HepG2 (cell line): ENCODE measurements around the gene ZNF839. TPM values are rescaled to one million over a fixed set of nuclear protein-coding genes. Genes with fewer than 3 reads are reported as not detected.

ENCODE experiments used
- ATAC-seq: fragments of 200-7000 bp; cut with Tn5 transposase; 3 replicates; pipeline ENCODE4 v1.9.1; 2020; ENCODE audit warnings: mild to moderate bottlenecking, moderate library complexity
- BruUV-seq: library from RNA; stranded (reverse); fragments of 400-500 nt; replicated peaks from 2 replicates; lab custom pipeline; 2021; lab: Mats Ljungman, UMichigan
- CTCF ChIA-PET: fragments of 300-600 bp; formaldehyde crosslinking; extraction: SDS; loops from one replicate; lab custom pipeline; 2021; ENCODE audit warnings: low total read pairs, inconsistent platforms, low intra/inter-chr PET ratio; lab: Yijun Ruan, JAX
- POLR2A ChIA-PET: fragments of 350-600 bp; sonication (Branson Sonifier 250); formaldehyde crosslinking; loops from one replicate; lab custom pipeline; 2020; ENCODE audit warnings: antibody characterized with exemption, inconsistent platforms; lab: Yijun Ruan, JAX
- DNase-seq: peaks from one replicate; pipeline ENCODE4 v3.0.0-alpha.2; 2015; ENCODE audit warnings: low spot score
- FAIRE-seq: peaks from 3 replicates; lab custom pipeline; 2011; peaks lifted over from hg19 to GRCh38; lab: Jason Lieb, UNC
- H2AFZ ChIP-seq: one replicate; pipeline ENCODE4 v1.6.1; 2011; ENCODE audit warnings: low read length, inconsistent platforms
- H3K27ac ChIP-seq: fragments of 300-600 bp; 3 replicates; pipeline ENCODE4 v1.8.0; 2011; ENCODE audit warnings: mixed run types, mild to moderate bottlenecking, mixed read lengths, low read length, inconsistent platforms; ENCODE audit not compliant: insufficient read depth; ENCODE audit errors: extremely low read length
- H3K27me3 ChIP-seq, 2 experiments: fragments of 200-600 bp in 1 of 2; 2 replicates in 1 of 2; 3 replicates in 1 of 2; pipeline versions ENCODE4 v1.6.0 to v1.8.0; 2011; ENCODE audit warnings: low read length in 2 of 2, mild to moderate bottlenecking in 2 of 2, moderate library complexity in 2 of 2, inconsistent platforms in 1 of 2; ENCODE audit not compliant: insufficient read depth in 2 of 2, control insufficient read depth in 1 of 2
- H3K36me3 ChIP-seq, 2 experiments: fragments of 200-600 bp in 1 of 2; replicated peaks in 1 of 2; 2 replicates in 1 of 2; 3 replicates in 1 of 2; pipeline versions ENCODE4 v1.5.1 to v1.8.0; 2011; ENCODE audit warnings: low read length in 2 of 2, inconsistent platforms in 1 of 2; ENCODE audit not compliant: insufficient read depth in 2 of 2, control insufficient read depth in 1 of 2
- H3K4me1 ChIP-seq: 2 replicates; pipeline ENCODE4 v1.5.1; 2012; ENCODE audit warnings: low read length, inconsistent platforms; ENCODE audit not compliant: insufficient read depth
- H3K4me2 ChIP-seq: 2 replicates; pipeline ENCODE4 v1.6.0; 2011; ENCODE audit warnings: low read depth, low read length, inconsistent platforms
- H3K4me3 ChIP-seq, 3 experiments: fragments of 200-600 bp in 1 of 3; sonication (generic), shearing (Covaris generic) in 1 of 3; replicated peaks in 1 of 3; 2 replicates each; pipeline ENCODE4 v1.5.1; 2011 to 2016; ENCODE audit warnings: low read length in 3 of 3, inconsistent platforms in 2 of 3, low read depth in 2 of 3, mild to moderate bottlenecking in 2 of 3, control low read depth in 1 of 3, mixed read lengths in 1 of 3; ENCODE audit not compliant: insufficient read depth in 1 of 3
- H3K79me2 ChIP-seq: one replicate; pipeline ENCODE4 v1.6.1; 2011; ENCODE audit warnings: low read length, inconsistent platforms; ENCODE audit not compliant: insufficient read depth
- H3K9ac ChIP-seq: 2 replicates; pipeline ENCODE4 v1.6.0; 2011; ENCODE audit warnings: mild to moderate bottlenecking, low read depth, low read length, inconsistent platforms; ENCODE audit not compliant: insufficient read depth
- H3K9me3 ChIP-seq: 2 replicates; pipeline ENCODE4 v1.5.1; 2012; ENCODE audit warnings: mild to moderate bottlenecking, low read length
- H4K20me1 ChIP-seq: 2 replicates; pipeline ENCODE4 v1.6.0; 2011; ENCODE audit warnings: inconsistent platforms, mild to moderate bottlenecking, low read length, moderate library complexity; ENCODE audit not compliant: insufficient read depth
- AGO1 ChIP-seq: fragments of 200-400 bp; formaldehyde crosslinking; IDR thresholded peaks from 2 replicates; pipeline ENCODE4 v1.6.1; 2017; ENCODE audit warnings: mild to moderate bottlenecking, low read depth, low read length, moderate library complexity; ENCODE audit not compliant: poor library complexity, severe bottlenecking
- FOXJ3 ChIP-seq: sonication (generic); formaldehyde crosslinking; IDR thresholded peaks from 2 replicates; pipeline ENCODE4 v1.4.0; 2020; ENCODE audit warnings: missing genetic modification reagents, mild to moderate bottlenecking, borderline replicate concordance
- NFIC ChIP-seq: IDR thresholded peaks from 2 replicates; pipeline ENCODE4 v1.6.1; 2012; ENCODE audit warnings: mild to moderate bottlenecking, low read length, inconsistent platforms
- SAFB2 ChIP-seq: sonication (generic); formaldehyde crosslinking; IDR thresholded peaks from 2 replicates; pipeline ENCODE4 v1.5.1; 2020; ENCODE audit warnings: missing genetic modification reagents, low read depth, mild to moderate bottlenecking, borderline replicate concordance
- SMC3 ChIP-seq: IDR thresholded peaks from 2 replicates; pipeline ENCODE4 v1.6.1; 2011; ENCODE audit warnings: low read length, improper control_type of control experiment
- ZFP62 ChIP-seq: sonication (generic); formaldehyde crosslinking; IDR thresholded peaks from 2 replicates; pipeline ENCODE4 v1.4.0; 2020; ENCODE audit warnings: missing genetic modification reagents
- ZMYM4 ChIP-seq: sonication (generic); formaldehyde crosslinking; IDR thresholded peaks from 2 replicates; pipeline ENCODE4 v1.8.1; 2023; ENCODE audit warnings: mild to moderate bottlenecking, missing genetic modification reagents
- WGBS: methylation state at CpG from one replicate; pipeline ENCODE4 v1.1.6; 2017; ENCODE audit warnings: low lambda C conversion rate; 5-methylcytosine and 5-hydroxymethylcytosine counted together
- in situ Hi-C: cut with HindIII; loops from 2 replicates; pipeline ENCODE4 v1.10.0; 2017; ENCODE audit warnings: low pct_unique_long_range_greater_than_20kb; ENCODE audit not compliant: extremely low pct_ligation_motif_present
- intact Hi-C: fragments of 100-400 bp; cut with micrococcal nuclease; formaldehyde crosslinking; loops from one replicate; pipeline ENCODE4 v1.10.0; 2022; ENCODE audit not compliant: unreplicated experiment
- polyA plus RNA-seq, 8 experiments: library from polyadenylated mRNA; depleted of rRNA in 3 of 8; stranded (reverse) in 7 of 8; unstranded in 1 of 8; fragments of >200 nt; fragmentation: Illumina TruSeq in 4 of 8; extraction: Trizol in 4 of 8; gene quantifications; 2 replicates each; pipeline versions ENCODE4 v1.2.1 to v1.2.3, GENCODE V29; 2011 to 2016; ENCODE audit warnings: low read depth in 4 of 8, missing spikeins in 1 of 8, mixed read lengths in 1 of 8; ENCODE audit not compliant: insufficient read depth in 1 of 8
- total RNA-seq, 5 experiments: library from RNA; depleted of rRNA; stranded (reverse); fragments of >200 nt; fragmentation: Illumina TruSeq; extraction: Trizol; gene quantifications; 2 replicates each; pipeline ENCODE4 v1.2.3, GENCODE V29; 2016; ENCODE audit warnings: low read depth in 1 of 5
- TF ChIP-seq, protein P1 (sequence below): sonication (generic); formaldehyde crosslinking; IDR thresholded peaks from 2 replicates; pipeline ENCODE4 v1.4.0; 2020; ENCODE audit warnings: low read depth, mild to moderate bottlenecking, missing genetic modification reagents
- TF ChIP-seq, protein P2 (sequence below): sonication (generic); formaldehyde crosslinking; IDR thresholded peaks from 2 replicates; pipeline ENCODE4 v1.8.1; 2022; ENCODE audit warnings: mild to moderate bottlenecking, missing genetic modification reagents

ZNF839 gene
- total and polyA plus RNA-seq, 2 of the 13 experiments (the other 11 are each of a cell fraction or from before 2014, with no cell fraction given): 11.1 to 12.8 TPM

DNA sequence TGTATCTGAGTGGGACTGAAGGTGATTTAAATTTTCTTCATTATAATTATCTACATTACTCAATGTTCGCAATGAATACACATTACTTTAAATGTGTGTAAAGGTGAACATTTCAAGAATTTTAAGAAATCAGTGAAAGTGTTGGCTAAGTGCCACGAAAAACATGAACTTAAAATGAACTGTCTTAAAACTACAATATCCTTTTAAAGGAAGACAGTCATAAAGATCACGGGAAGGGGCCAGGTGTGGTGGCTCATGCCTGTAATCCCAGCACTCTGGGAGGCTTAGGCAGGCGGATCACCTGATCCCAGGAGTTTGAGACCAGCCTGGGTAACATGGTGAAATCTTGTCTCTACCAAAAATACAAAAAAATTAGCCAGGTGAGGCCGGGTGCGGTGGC, 25.8 kb upstream of the ZNF839 start (continued):
- TF ChIP-seq, protein P1, sequence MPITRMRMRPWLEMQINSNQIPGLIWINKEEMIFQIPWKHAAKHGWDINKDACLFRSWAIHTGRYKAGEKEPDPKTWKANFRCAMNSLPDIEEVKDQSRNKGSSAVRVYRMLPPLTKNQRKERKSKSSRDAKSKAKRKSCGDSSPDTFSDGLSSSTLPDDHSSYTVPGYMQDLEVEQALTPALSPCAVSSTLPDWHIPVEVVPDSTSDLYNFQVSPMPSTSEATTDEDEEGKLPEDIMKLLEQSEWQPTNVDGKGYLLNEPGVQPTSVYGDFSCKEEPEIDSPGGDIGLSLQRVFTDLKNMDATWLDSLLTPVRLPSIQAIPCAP (CRISPR knock-in tag): no peak
- TF ChIP-seq ZMYM4 (CRISPR knock-in tag) (no peak), AGO1 (no peak), FOXJ3 (no peak), NFIC (no peak), ZFP62 (CRISPR knock-in tag) (no peak)
- TF ChIP-seq, protein P2, sequence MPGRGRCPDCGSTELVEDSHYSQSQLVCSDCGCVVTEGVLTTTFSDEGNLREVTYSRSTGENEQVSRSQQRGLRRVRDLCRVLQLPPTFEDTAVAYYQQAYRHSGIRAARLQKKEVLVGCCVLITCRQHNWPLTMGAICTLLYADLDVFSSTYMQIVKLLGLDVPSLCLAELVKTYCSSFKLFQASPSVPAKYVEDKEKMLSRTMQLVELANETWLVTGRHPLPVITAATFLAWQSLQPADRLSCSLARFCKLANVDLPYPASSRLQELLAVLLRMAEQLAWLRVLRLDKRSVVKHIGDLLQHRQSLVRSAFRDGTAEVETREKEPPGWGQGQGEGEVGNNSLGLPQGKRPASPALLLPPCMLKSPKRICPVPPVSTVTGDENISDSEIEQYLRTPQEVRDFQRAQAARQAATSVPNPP: no peak
- TF ChIP-seq, all 625 proteins: peak for 0

DNA sequence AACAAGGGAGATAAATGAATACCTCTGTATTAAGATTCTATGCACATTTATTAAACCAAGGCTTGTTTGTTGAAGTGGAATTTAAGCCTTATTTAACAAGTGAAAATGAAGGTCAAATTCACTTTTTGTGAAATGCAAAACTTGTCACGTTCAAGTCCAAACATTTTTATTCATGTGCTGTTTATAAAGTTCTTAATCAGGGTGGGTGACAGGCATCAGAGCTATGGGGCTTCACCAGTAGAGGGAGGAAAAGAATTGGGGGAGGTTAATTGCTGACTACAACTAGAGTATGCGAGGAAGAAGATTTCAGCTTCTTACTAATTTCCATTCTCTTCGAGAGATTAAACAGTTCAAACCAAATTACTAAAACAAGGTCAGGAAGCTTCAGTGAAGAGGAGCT, 24.3 kb upstream of the ZNF839 start:
- TF ChIP-seq SMC3 (peak; percentile 6; the same call in 1 of the 2 replicates), SAFB2 (CRISPR knock-in tag) (no peak)
- TF ChIP-seq, all 625 proteins: peak for 1
- POLR2A ChIA-PET: interaction anchor here (0.7 to 1.1 kb wide), 2 partner anchors 10 to 816 kb away, joined by 3 read pairs; partner anchors contain the start of gene MOK
- H3K4me1 ChIP-seq: peaks cover 7% of the 10 kb centered on the region; the same call in 1 of the 2 replicates
- no TSS peak for BruUV-seq
- intact Hi-C loops: no loop called here
- H3K4me3 ChIP-seq: no peak overlapping the region
- H3K79me2 ChIP-seq: no peaks in the 10 kb centered on the region
- H3K27me3 ChIP-seq: no peaks in the 10 kb centered on the region
- peak; percentile 59 for FAIRE-seq
- H3K9ac ChIP-seq: no peak overlapping the region
- no peak overlapping the region for H2AFZ ChIP-seq
- in situ Hi-C loops: no loop called here
- DNase-seq: no peak
- H3K4me2 ChIP-seq: no peak overlapping the region
- no peak for ATAC-seq
- no peak overlapping the region for H3K27ac ChIP-seq
- WGBS: 67% methylated on average over 3 of the region's 3 CpGs
- H3K9me3 ChIP-seq: no peaks in the 10 kb centered on the region
- CTCF ChIA-PET: interaction anchor here (1.0 to 1.4 kb wide), 2 partner anchors 19 to 20 kb away, joined by 4 read pairs; no protein-coding TSS in a partner anchor
- H3K36me3 ChIP-seq: no peaks in the 10 kb centered on the region
- no peaks in the 10 kb centered on the region for H4K20me1 ChIP-seq
